Stimulated activated CD4-positive, alpha-beta T cell treated with anti-CD3 and anti-CD28 coated beads, TNF-alpha, amount 100 ng/mL, for 1 hour (primary cell): ENCODE results near the gene CLSTN3.
A peak's percentile ranks its signal among the peaks of the same experiment; 100 is the strongest.

ENCODE experiments used
- DNase-seq, 3 donors: peaks; one replicate each; pipeline ENCODE4 v3.0.0-alpha.2; 2020; ENCODE audit warnings: low read depth in 3 of 3, low spot score in 1 of 3

The CLSTN3 gene

GRCh38 chr12:7125632-7126227 lies 4.4 kb upstream of the CLSTN3 start:
- no peak for DNase-seq

DNA sequence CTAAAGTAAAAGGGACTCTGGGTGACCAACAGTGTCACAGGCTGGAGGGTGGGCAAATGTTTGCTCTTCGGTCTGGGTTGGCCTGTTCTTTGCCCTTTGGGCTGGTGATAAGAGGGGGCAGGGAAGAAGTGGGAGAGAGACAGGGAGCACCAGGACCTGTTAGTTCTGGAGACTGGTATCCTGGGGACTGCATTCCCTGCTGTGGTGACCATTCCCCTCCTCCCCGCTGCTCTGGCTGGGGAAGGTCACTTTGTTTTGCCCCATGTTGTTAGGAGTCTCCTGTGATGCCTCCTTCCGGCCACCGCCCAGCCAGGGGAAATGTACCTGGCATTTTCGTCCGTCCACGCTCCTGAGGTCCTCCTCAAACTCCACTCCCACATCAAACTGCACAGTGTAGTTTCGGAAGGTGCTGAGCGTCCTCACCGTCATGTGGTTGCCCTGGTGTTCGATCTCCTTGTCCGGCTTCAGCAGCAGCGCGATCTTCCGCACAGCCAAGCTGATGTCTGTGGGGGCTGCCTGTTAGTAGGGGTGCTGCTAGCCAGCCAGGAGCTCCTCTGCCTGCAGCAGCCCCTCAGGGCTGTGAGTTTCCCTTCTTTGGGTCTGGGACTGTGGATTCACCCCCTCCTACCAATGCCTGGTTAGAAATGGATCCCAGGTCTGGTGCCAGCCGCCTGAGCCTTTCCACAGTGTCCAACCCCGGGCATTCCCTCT lies 2.1 kb upstream of the CLSTN3 start:
- DNase-seq, result no peak

DNA sequence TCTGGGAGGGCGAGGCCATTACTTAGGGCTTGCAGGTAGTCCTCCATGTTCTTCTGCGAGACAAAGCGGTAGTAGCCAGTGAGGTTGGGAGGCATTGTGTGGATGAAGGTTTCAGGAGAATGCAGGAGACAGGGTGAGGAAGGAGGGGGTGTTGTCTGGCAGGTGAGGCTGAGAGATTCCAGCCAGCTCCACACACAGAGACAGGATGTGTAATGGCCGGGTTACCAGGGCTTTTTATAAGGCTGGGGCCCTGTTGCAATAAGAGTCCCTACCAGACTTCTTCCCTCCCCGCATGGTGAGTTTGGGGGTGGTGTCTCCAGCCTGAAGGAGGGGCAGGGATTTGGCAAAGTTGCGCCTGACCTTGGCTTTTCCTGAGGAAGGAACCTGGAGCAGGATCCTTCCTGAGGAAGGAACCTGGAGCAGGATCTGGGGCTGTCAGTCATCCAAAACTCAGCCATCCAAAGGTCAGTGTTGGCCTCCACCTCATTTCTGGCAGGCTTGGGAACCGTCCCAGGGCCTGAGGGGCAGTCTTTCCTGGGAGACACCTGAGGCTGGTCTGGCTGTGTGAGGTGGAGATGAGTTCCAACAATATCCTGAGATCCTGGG lies 1.4 kb upstream of the CLSTN3 start, which contains the start of gene RBP5:
RBP5 (minus strand) TSS at position 209 of the 606 bp plus-strand sequence; CDS start at position 95, 114 bp downstream.
- DNase-seq, result no peak

DNA sequence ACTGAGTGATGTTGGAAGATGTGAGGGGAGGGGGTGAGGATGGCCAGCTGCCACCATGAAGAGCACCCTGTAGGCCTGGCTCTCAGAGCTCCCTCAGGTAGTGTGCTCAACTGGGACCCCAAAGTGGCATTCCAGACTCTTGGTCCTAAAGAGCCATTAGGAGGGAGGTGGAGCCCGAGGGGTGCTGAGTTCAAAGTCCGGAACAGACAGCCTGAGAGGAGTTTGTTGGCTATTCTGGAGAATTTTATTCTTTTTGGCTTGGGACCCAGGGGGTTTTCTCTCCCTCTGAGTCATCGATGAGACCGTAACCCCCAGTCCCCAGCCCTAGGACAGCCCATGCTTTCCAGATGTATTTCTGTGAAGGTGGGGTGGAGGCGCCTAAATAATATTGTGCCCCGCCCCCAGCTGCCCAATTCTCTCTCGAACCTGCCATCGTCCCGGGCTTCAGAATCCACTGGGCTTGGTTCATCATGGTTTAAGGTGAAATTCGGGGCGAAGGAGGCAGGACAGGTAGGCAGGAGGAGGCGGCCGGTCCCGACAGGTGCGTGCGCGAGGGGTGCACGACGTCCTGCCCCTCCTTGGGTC lies 792 bp upstream of the CLSTN3 start:
- DNase-seq, result no peak

GRCh38 chr12:7130701-7131501 lies 730 bp downstream of the CLSTN3 start:
- peak in 1 of 3 donors; percentile 12 for DNase-seq

DNA sequence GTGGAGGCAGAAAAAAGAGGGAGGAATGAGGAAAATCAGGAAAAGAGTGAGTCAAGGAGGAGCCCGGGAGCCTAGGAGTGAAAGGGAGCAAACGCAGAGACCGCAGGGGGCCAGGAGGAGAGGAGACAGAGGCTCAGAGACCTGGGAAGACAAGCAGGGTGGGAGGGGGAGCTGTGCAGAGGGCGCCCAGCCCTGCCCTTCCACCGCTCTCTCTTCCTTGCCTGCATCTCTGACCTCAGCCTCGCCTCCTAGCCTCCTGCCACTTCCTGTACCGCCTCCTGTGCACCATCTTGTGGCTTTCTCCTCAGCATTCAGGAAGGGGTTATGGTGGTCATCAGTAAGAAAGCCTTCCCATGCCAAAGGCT lies 1.3 kb downstream of the CLSTN3 start:
- DNase-seq, result no peak

DNA sequence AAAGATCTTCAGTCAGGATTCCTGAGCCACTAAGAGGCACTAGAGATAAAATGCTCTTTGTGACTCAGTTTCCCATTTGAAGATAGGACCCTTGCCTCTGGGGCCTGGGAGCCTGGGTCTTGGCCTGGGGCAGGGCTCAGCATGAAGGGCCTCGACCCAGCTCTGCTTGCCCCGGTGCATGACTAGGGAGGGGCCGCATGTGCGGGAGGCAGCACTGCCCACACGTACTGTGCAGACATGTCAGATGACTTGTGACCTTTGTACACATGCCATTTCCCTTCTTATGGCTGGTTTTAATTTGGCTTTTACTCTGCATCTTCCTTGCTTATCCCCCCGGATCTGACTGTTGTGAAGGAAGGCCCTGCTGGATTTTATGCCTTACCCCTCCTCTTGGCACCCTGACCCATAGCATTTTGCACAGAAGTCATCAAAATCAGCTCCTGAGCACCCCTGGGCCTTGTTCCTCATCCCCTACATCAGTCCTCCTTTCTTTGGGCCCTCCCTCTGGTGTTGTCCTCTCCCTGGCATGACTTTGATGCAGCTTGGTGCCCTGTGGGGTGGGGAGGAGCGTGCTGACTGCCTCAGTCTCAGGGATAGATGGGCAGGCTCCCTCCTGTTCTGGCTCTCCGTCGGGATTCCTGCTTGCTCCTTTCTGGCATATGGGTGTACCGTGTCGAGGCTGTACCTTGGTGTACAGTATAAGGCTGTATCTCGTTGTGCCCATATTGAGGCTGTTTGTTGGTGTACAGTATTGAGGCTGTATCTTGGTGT lies 4.4 kb downstream of the CLSTN3 start:
- no peak for DNase-seq

DNA sequence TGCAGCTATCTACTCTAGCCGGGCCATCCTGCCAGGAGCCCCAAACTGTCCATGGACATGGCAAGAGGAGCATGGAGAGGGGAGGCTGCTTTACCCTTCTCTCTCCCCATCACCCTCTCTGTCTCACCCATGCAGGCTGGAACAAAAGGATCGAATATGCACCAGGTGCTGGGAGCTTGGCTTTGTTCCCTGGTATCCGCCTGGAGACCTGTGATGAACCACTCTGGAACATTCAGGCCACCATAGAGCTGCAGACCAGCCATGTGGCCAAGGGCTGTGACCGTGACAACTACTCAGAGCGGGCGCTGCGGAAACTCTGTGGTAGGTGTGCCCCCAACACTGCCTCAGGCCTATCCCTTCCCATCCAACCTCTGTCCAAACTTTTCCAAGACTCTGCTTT lies 5.9 kb downstream of the CLSTN3 start:
- DNase-seq, result no peak

- DNase-seq, result no peak
These were observed 6.5 kb downstream of the CLSTN3 start for GRCh38 chr12:7136676-7137075.

GRCh38 chr12:7137908-7138307 lies 7.7 kb downstream of the CLSTN3 start:
- no peak for DNase-seq

- DNase-seq, result no peak
These were observed 9.0 kb downstream of the CLSTN3 start for GRCh38 chr12:7139200-7139599.

DNA sequence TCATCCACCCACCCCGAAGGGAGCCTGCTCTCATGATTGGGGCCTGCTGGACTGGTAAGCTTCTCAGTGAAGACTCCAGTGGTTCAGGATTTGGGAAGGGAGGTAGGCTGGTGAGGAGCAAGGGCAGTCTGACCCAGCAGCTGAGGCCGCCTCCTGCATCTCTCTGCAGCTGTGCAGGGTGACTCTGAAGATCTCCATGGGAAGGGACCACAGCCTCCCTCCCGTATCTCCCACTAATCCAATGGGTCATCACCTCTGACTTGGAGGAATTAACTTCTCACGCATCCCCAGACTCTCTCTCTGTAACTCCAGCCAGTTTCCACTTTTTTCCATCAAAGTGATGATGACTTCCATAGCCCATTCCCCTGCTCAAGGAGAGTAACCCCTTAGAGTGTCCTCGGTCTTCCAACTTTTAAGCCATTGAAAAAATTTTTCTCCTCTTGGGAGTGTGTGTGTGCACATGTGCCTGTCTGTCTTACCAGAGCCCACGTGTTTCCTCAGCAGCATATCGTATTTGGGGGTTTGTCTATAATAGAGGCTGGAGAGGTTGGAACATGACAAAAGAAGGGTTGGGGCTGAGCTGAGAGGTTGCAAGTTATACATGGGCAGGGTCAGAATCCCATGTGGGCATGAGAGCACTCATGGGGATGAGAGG lies 11.3 kb downstream of the CLSTN3 start:
- DNase-seq, result no peak

GRCh38 chr12:7142056-7142644 lies 12.0 kb downstream of the CLSTN3 start:
- peak in 2 of 3 donors; percentile 18 to 49 for DNase-seq

DNA sequence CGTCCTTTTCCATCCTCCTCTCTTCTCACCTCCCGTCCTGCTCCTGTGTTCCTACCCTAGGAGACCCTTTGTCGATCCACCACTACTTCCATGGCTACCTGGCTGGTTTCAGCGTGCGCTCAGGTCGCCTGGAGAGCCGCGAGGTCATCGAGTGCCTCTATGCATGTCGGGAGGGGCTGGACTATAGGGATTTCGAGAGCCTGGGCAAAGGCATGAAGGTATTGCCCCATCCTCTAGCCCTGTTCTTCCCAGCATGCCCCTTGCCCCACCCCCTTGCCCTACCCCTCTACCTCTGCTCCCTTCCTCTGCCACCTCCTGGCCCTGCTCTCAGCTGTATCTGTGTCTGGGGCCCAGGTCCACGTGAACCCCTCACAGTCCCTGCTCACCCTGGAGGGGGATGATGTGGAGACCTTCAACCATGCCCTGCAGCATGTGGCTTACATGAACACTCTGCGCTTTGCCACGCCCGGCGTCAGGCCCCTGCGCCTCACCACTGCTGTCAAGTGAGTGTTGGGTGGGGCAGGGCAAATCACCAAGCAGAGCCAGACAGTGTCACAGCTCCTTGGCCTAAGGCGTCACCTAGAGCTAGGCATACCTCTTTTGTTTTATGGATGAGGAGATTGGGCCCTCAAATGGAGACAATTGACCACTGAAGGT lies 12.8 kb downstream of the CLSTN3 start:
- DNase-seq, result no peak

DNA sequence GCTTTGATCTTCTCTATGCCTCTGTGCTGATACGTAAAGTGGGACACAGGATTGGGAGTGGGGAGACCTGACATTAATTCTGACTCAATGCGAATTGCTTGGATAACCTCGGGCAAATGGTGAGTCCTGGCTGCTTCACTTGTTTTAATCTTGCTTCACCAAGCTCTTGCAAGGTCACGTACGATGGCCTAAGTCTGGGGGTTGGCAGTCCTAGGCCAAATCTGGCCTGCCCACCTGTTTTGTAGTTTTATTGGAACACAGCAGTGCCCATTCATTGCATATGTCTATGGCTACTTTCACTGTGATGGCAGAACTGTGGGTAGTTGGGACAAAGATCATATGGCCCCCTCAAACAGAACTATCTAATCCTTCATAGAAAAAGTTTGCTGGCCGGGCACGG lies 13.4 kb downstream of the CLSTN3 start:
- no peak for DNase-seq

GRCh38 chr12:7144414-7145120 lies 14.4 kb downstream of the CLSTN3 start:
- DNase-seq, result no peak

DNA sequence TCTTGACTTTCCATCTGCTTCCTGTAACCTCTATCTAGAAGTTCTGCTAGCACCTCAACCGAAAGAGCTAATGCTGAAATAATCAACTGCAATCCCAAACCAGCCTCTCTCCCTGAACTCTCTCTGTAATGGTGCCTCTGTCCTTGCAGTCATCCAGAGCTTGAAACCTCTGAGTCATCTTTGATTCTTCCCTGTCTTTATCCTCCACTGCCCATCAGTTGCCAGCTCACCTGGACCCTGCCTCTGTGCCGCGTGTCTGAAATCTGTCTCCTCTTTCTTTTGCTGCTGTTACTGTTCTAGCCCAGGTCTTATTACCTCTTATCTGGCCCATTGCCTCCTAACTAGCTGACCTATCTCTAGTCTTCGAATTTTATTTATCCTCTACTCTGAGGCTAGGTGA lies 15.5 kb downstream of the CLSTN3 start:
- DNase-seq, result no peak

DNA sequence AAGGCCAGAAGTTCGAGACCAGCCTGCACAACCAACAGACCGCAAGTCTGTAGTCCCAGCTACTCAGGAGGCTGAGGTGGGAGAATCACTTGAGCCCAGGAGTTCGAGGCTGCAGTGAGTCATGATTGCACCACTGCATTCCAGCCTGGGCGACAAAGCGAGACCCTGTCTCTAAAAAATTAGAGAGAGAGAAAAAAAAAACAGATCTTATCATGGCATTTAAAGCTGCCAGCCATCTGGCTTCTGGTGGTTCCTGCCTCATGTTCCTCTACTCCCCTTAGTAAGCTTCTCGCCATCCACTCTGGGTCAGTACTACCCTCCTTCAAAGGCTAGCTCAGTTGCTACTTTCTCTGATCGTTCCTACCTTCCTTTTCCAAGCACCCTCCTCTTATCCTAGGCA lies 16.1 kb downstream of the CLSTN3 start:
- DNase-seq, result no peak

GRCh38 chr12:7146906-7147305 lies 16.7 kb downstream of the CLSTN3 start:
- DNase-seq, result no peak
